ENCODE measurements around the gene C19orf67. TPM values are rescaled to one million over a fixed set of nuclear protein-coding genes. Genes with fewer than 3 reads are reported as not detected.
A peak's percentile ranks its signal among the peaks of the same experiment; 100 is the strongest.

C19orf67 gene
- polyA plus RNA-seq, 1 donor from 2014 or later, result not detected

GRCh38 chr19:14114854-14115253, 29.3 kb upstream of the C19orf67 start:
- Mint-ChIP-seq H3K4me3 (peak overlapping the region in 2 of 4 donors; percentile 60 to 65), H3K27ac (peak overlapping the region; percentile 23 to 67 (median 54))

GRCh38 chr19:14114439-14114838, 28.9 kb upstream of the C19orf67 start:
- Mint-ChIP-seq H3K4me3 (peak overlapping the region in 1 of 4 donors; percentile 65), H3K36me3 (peaks cover 1% of the 10 kb centered on the region), H3K4me1 (peaks cover 24 to 33% (median 27%) of the 10 kb centered on the region in 3 donors)

More at GRCh38 chr19:14114854-14115253, 29.3 kb upstream of the C19orf67 start:
- Mint-ChIP-seq H3K4me1 (peaks cover 24 to 33% (median 27%) of the 10 kb centered on the region in 3 donors), H3K27me3 (no peaks in the 10 kb centered on the region), H3K36me3 (peaks cover 1% of the 10 kb centered on the region), H3K9me3 (no peaks in the 10 kb centered on the region)

GRCh38 chr19:14113762-14114414, 28.3 kb upstream of the C19orf67 start:
- Mint-ChIP-seq H3K36me3 (peaks cover 1% of the 10 kb centered on the region), H3K4me1 (peaks cover 23 to 28% (median 24%) of the 10 kb centered on the region in 3 donors), H3K4me3 (peak overlapping the region in 1 of 4 donors; percentile 12), H3K27me3 (no peaks in the 10 kb centered on the region), H3K27ac (peak overlapping the region in 1 of 3 donors; percentile 41), H3K9me3 (no peaks in the 10 kb centered on the region)

More at GRCh38 chr19:14114439-14114838, 28.9 kb upstream of the C19orf67 start:
- Mint-ChIP-seq H3K9me3 (no peaks in the 10 kb centered on the region), H3K27ac (peak overlapping the region in 2 of 3 donors; percentile 23 to 41), H3K27me3 (no peaks in the 10 kb centered on the region)

- Mint-ChIP-seq H3K9me3 (no peaks in the 10 kb centered on the region), H3K27ac (no peak overlapping the region), H3K27me3 (no peaks in the 10 kb centered on the region), H3K4me3 (no peak overlapping the region), H3K36me3 (peaks cover 1% of the 10 kb centered on the region), H3K4me1 (peaks cover 18 to 24% (median 19%) of the 10 kb centered on the region in 3 donors)
Observed at GRCh38 chr19:14112809-14113385, 27.3 kb upstream of the C19orf67 start.

GRCh38 chr19:14112051-14112808, 26.6 kb upstream of the C19orf67 start:
- H3K9me3 Mint-ChIP-seq, result no peaks in the 10 kb centered on the region
- H3K27me3 Mint-ChIP-seq, result no peaks in the 10 kb centered on the region
- H3K36me3 Mint-ChIP-seq, result peaks cover 1% of the 10 kb centered on the region
- H3K4me3 Mint-ChIP-seq, result no peak overlapping the region
- H3K4me1 Mint-ChIP-seq, result peaks cover 17 to 19% (median 18%) of the 10 kb centered on the region in 3 donors
- H3K27ac Mint-ChIP-seq, result no peak overlapping the region

GRCh38 chr19:14111486-14111885, 25.9 kb upstream of the C19orf67 start:
- no peaks in the 10 kb centered on the region for H3K36me3 Mint-ChIP-seq
- no peaks in the 10 kb centered on the region for H3K9me3 Mint-ChIP-seq
- no peak overlapping the region for H3K27ac Mint-ChIP-seq
- H3K4me1 Mint-ChIP-seq, result peaks cover 14 to 18% (median 16%) of the 10 kb centered on the region in 3 donors
- no peaks in the 10 kb centered on the region for H3K27me3 Mint-ChIP-seq
- H3K4me3 Mint-ChIP-seq, result no peak overlapping the region

- Mint-ChIP-seq H3K36me3 (no peaks in the 10 kb centered on the region), H3K27ac (peak overlapping the region in 1 of 3 donors; percentile 83), H3K27me3 (no peaks in the 10 kb centered on the region), H3K4me1 (peaks cover 7 to 12% (median 9%) of the 10 kb centered on the region in 3 donors), H3K4me3 (no peak overlapping the region), H3K9me3 (no peaks in the 10 kb centered on the region)
Observed at GRCh38 chr19:14110650-14111049, 25.1 kb upstream of the C19orf67 start.

- Mint-ChIP-seq H3K27me3 (no peaks in the 10 kb centered on the region), H3K27ac (no peak overlapping the region), H3K4me3 (no peak overlapping the region), H3K4me1 (peaks cover 0 to 3% (median under 1%) of the 10 kb centered on the region in 3 donors), H3K36me3 (peaks cover 2% of the 10 kb centered on the region), H3K9me3 (no peaks in the 10 kb centered on the region)
Observed at GRCh38 chr19:14107581-14108461, 22.2 kb upstream of the C19orf67 start.

GRCh38 chr19:14106840-14107239, 21.3 kb upstream of the C19orf67 start:
- Mint-ChIP-seq H3K4me3 (peak overlapping the region in 1 of 4 donors; percentile 28), H3K27ac (no peak overlapping the region), H3K4me1 (peaks cover 0 to 3% (median 0%) of the 10 kb centered on the region in 3 donors), H3K9me3 (no peaks in the 10 kb centered on the region), H3K27me3 (no peaks in the 10 kb centered on the region), H3K36me3 (peaks cover 2% of the 10 kb centered on the region)

GRCh38 chr19:14105680-14106079, 20.1 kb upstream of the C19orf67 start:
- Mint-ChIP-seq H3K4me3 (no peak overlapping the region), H3K27ac (no peak overlapping the region), H3K9me3 (no peaks in the 10 kb centered on the region), H3K36me3 (peaks cover 2% of the 10 kb centered on the region), H3K27me3 (no peaks in the 10 kb centered on the region), H3K4me1 (peaks cover 0 to 3% (median 0%) of the 10 kb centered on the region in 3 donors)

- Mint-ChIP-seq H3K4me1 (peaks cover 0 to 3% (median 0%) of the 10 kb centered on the region in 3 donors), H3K36me3 (peaks cover 2% of the 10 kb centered on the region), H3K4me3 (no peak overlapping the region), H3K27me3 (no peaks in the 10 kb centered on the region), H3K9me3 (no peaks in the 10 kb centered on the region), H3K27ac (no peak overlapping the region)
Observed at GRCh38 chr19:14103310-14103709, 17.7 kb upstream of the C19orf67 start.

GRCh38 chr19:14102756-14103155, 17.2 kb upstream of the C19orf67 start:
- H3K4me1 Mint-ChIP-seq, result peaks cover 0 to 3% (median 0%) of the 10 kb centered on the region in 3 donors
- no peaks in the 10 kb centered on the region for H3K27me3 Mint-ChIP-seq
- no peaks in the 10 kb centered on the region for H3K9me3 Mint-ChIP-seq
- H3K27ac Mint-ChIP-seq, result no peak overlapping the region
- H3K4me3 Mint-ChIP-seq, result no peak overlapping the region
- H3K36me3 Mint-ChIP-seq, result peaks cover 2% of the 10 kb centered on the region

- Mint-ChIP-seq H3K27ac (no peak overlapping the region), H3K4me1 (peaks cover 0 to 3% (median 0%) of the 10 kb centered on the region in 3 donors), H3K4me3 (no peak overlapping the region), H3K36me3 (peaks cover 2% of the 10 kb centered on the region), H3K27me3 (no peaks in the 10 kb centered on the region), H3K9me3 (no peaks in the 10 kb centered on the region)
Observed at GRCh38 chr19:14102102-14102696, 16.6 kb upstream of the C19orf67 start.

GRCh38 chr19:14101003-14101545, 15.5 kb upstream of the C19orf67 start:
- Mint-ChIP-seq H3K27ac (no peak overlapping the region), H3K9me3 (no peaks in the 10 kb centered on the region), H3K36me3 (peaks cover 2% of the 10 kb centered on the region), H3K4me3 (no peak overlapping the region), H3K27me3 (no peaks in the 10 kb centered on the region), H3K4me1 (peaks cover 0 to 3% (median 0%) of the 10 kb centered on the region in 3 donors)

Measured in IgD-negative memory B cell (primary cell).